DOHH2 (cell line): Measurements from ENCODE around the gene SPOCK1.

Source experiments
- H3F3A ChIP-seq: fragments of 200-600 bp; sonication (generic), shearing (Covaris generic); 2 replicates; pipeline ENCODE4 v1.6.0; 2016; ENCODE audit warnings: antibody characterized with exemption, mild to moderate bottlenecking; ENCODE audit not compliant: control insufficient read depth, insufficient read depth
- H3K27ac ChIP-seq: fragments of 200-600 bp; sonication (generic); 2 replicates; pipeline ENCODE4 v1.5.1; 2014; ENCODE audit warnings: low read depth, mild to moderate bottlenecking, low read length, moderate library complexity
- H3K27me3 ChIP-seq: fragments of 200-600 bp; sonication (generic); 2 replicates; pipeline ENCODE4 v1.6.1; 2014; ENCODE audit warnings: mild to moderate bottlenecking, low read length, mixed read lengths; ENCODE audit not compliant: control insufficient read depth
- H3K36me3 ChIP-seq: fragments of 200-600 bp; sonication (generic); 2 replicates; pipeline ENCODE4 v1.6.1; 2014; ENCODE audit warnings: mild to moderate bottlenecking, low read length, moderate library complexity, mixed read lengths; ENCODE audit not compliant: control insufficient read depth
- H3K4me1 ChIP-seq: fragments of 200-600 bp; sonication (generic); 2 replicates; pipeline ENCODE4 v1.6.1; 2014; ENCODE audit warnings: mild to moderate bottlenecking, low read length, mixed read lengths; ENCODE audit not compliant: control insufficient read depth
- H3K4me2 ChIP-seq: fragments of 200-600 bp; sonication (generic); 2 replicates; pipeline ENCODE4 v1.6.0; 2014; ENCODE audit warnings: mild to moderate bottlenecking, low read length, moderate library complexity
- H3K4me3 ChIP-seq: fragments of 200-600 bp; sonication (generic); 2 replicates; pipeline ENCODE4 v1.5.1; 2014; ENCODE audit warnings: mild to moderate bottlenecking, low read length, mixed read lengths
- H3K79me2 ChIP-seq: fragments of 200-600 bp; sonication (generic); 2 replicates; pipeline ENCODE4 v1.6.1; 2014; ENCODE audit warnings: mild to moderate bottlenecking, low read length, mixed read lengths; ENCODE audit not compliant: control insufficient read depth
- H3K9me2 ChIP-seq: fragments of 200-600 bp; sonication (generic); replicated peaks from 2 replicates; pipeline ENCODE4 v1.6.1; 2014; ENCODE audit warnings: mild to moderate bottlenecking, low read length, mixed read lengths; ENCODE audit not compliant: control insufficient read depth
- H3K9me3 ChIP-seq: fragments of 200-600 bp; sonication (generic); 2 replicates; pipeline ENCODE4 v1.6.1; 2014; ENCODE audit warnings: antibody characterized with exemption, low read length, mixed read lengths; ENCODE audit not compliant: control insufficient read depth, insufficient read depth
- H4K20me1 ChIP-seq: fragments of 200-600 bp; sonication (generic); 2 replicates; pipeline ENCODE4 v1.6.0; 2014; ENCODE audit warnings: low read depth, mild to moderate bottlenecking, antibody characterized with exemption, low read length, moderate library complexity; ENCODE audit not compliant: control insufficient read depth, insufficient read depth
- EZH2phosphoT487 ChIP-seq: fragments of 200-600 bp; sonication (generic); IDR thresholded peaks from 2 replicates; pipeline ENCODE4 v1.6.1; 2017; ENCODE audit warnings: borderline replicate concordance, mild to moderate bottlenecking, antibody characterized with exemption, low read length, moderate library complexity, mixed read lengths
- TF ChIP-seq, protein P1 (sequence below): fragments of 200-600 bp; sonication (generic); IDR thresholded peaks from one replicate; pipeline ENCODE4 v1.5.1; 2014; ENCODE audit warnings: antibody characterized with exemption, mild to moderate bottlenecking, low read depth, low read length; ENCODE audit not compliant: poor library complexity, severe bottlenecking

Gene SPOCK1

DNA sequence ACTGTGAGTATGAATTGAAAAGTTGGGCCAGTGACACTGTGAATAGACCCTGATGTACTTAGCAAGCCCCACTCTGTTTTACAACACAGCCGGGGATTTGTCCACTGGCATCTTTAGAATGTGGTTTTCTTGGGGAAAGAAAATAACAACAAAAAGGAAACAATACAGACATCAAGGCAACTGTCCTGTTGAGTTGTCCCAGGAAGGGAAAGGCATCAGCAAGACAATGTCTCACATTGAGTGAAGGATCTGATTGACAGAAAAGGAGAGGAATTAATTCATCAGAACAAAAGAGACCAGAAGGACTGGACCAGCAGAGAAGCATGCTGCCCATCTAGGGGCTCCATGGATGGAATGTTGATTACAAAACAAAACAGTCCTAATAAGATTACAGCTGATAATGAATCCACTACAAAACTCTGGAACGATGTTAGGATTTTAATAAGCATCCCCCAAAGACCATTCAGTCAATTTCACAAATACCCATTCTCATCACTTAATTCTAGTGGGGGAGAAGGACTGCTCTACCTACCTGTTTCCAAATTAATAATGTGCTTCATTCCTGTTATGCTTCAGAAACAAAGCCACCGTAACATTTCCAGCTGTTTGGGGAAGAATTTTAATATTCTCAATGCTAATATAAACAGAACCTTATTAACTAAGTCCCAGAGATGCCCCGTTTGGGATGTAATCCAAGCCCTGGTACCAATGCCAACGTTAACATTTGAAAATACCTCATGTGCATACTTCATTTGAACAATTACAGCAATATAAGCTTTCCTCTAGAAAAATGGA is 298.0 kb downstream of the SPOCK1 start:
- H3F3A ChIP-seq, result no peaks in the 10 kb centered on the region
- no peaks in the 10 kb centered on the region for H3K36me3 ChIP-seq
- H4K20me1 ChIP-seq, result no peaks in the 10 kb centered on the region
- H3K4me2 ChIP-seq, result no peak overlapping the region
- no peak overlapping the region for H3K4me3 ChIP-seq
- no peak overlapping the region for H3K27ac ChIP-seq
- no peak for TF ChIP-seq EZH2phosphoT487
- TF ChIP-seq, protein P1, sequence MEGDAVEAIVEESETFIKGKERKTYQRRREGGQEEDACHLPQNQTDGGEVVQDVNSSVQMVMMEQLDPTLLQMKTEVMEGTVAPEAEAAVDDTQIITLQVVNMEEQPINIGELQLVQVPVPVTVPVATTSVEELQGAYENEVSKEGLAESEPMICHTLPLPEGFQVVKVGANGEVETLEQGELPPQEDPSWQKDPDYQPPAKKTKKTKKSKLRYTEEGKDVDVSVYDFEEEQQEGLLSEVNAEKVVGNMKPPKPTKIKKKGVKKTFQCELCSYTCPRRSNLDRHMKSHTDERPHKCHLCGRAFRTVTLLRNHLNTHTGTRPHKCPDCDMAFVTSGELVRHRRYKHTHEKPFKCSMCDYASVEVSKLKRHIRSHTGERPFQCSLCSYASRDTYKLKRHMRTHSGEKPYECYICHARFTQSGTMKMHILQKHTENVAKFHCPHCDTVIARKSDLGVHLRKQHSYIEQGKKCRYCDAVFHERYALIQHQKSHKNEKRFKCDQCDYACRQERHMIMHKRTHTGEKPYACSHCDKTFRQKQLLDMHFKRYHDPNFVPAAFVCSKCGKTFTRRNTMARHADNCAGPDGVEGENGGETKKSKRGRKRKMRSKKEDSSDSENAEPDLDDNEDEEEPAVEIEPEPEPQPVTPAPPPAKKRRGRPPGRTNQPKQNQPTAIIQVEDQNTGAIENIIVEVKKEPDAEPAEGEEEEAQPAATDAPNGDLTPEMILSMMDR, result no peak
- no peaks in the 10 kb centered on the region for H3K27me3 ChIP-seq
- H3K4me1 ChIP-seq, result no peaks in the 10 kb centered on the region
- H3K9me2 ChIP-seq, result no peaks in the 10 kb centered on the region
- no peaks in the 10 kb centered on the region for H3K9me3 ChIP-seq
- no peaks in the 10 kb centered on the region for H3K79me2 ChIP-seq

DNA sequence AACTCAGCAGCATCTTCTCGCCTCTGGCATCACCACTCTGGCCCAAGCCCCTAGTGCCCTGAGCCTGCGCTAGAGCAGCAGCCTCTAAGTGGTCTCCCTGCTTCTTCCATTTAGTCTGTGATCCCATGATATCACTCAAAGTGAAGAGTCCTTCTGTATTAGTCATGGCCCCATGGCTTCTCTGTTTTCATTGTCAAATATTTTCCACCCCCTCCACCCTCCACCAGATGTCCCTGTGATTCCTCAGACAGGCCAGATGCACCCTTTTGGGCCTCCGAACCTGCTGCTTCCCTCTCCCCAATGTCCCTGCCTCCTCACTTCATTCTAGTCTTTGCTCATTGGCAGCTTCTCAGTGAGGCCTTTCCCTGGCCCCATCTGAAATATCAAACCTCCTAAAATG is 299.2 kb downstream of the SPOCK1 start:
- H3K36me3 ChIP-seq, result no peaks in the 10 kb centered on the region
- no peaks in the 10 kb centered on the region for H3K27me3 ChIP-seq
- no peaks in the 10 kb centered on the region for H3K9me2 ChIP-seq
- no peaks in the 10 kb centered on the region for H4K20me1 ChIP-seq
- H3K79me2 ChIP-seq, result no peaks in the 10 kb centered on the region
- H3K9me3 ChIP-seq, result no peaks in the 10 kb centered on the region
- H3K4me3 ChIP-seq, result no peak overlapping the region
- H3K4me2 ChIP-seq, result no peak overlapping the region
- H3K27ac ChIP-seq, result no peak overlapping the region
- H3F3A ChIP-seq, result no peaks in the 10 kb centered on the region
- TF ChIP-seq, protein P1, result no peak
- no peak for TF ChIP-seq EZH2phosphoT487
- no peaks in the 10 kb centered on the region for H3K4me1 ChIP-seq

DNA sequence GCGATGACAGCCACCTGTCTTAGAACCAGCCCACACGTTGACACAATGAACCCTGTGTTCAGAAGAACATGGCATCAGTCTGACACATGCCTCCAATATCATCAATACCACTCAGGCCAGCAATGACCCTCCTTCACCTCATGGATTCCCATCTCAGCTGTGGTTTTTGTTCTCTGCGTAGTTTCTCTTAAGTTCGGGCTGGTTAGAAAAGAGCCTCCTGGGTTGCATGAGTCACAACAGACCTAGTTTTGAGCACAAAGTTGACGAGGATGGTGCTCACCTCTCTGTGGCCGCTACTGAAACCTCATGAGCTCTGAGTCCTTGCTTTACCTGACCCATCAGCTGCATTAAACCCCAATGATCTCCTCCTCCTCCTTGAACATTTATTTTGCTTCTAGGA is 299.9 kb downstream of the SPOCK1 start:
- H3K9me3 ChIP-seq, result no peaks in the 10 kb centered on the region
- no peaks in the 10 kb centered on the region for H3F3A ChIP-seq
- no peaks in the 10 kb centered on the region for H3K9me2 ChIP-seq
- H3K27me3 ChIP-seq, result no peaks in the 10 kb centered on the region
- no peaks in the 10 kb centered on the region for H3K79me2 ChIP-seq
- no peak overlapping the region for H3K4me3 ChIP-seq
- no peaks in the 10 kb centered on the region for H4K20me1 ChIP-seq
- H3K27ac ChIP-seq, result no peak overlapping the region
- no peak for TF ChIP-seq EZH2phosphoT487
- TF ChIP-seq, protein P1, result no peak
- no peaks in the 10 kb centered on the region for H3K4me1 ChIP-seq
- no peak overlapping the region for H3K4me2 ChIP-seq
- H3K36me3 ChIP-seq, result no peaks in the 10 kb centered on the region
